Endothelial cell (in vitro differentiated cells): ENCODE data around the gene LRRC8B. TPM values are rescaled to one million over a fixed set of nuclear protein-coding genes. Genes with fewer than 3 reads are reported as not detected.
"Not testable (repeated sequence)": the region's sequence is repeated elsewhere in the genome, so short reads cannot be mapped to it uniquely, and the experiment has no call there.

Experiments used
- DNase-seq: peaks from one replicate; pipeline ENCODE4 v3.0.0; 2021; ENCODE audit warnings: low spot score
- H3K27ac Mint-ChIP-seq: one replicate; pipeline ENCODE4 v1.8.0; 2021; ENCODE audit warnings: mixed read lengths, inconsistent platforms; ENCODE audit not compliant: unreplicated experiment
- H3K27me3 Mint-ChIP-seq: one replicate; pipeline ENCODE4 v1.8.0; 2021; ENCODE audit warnings: mild to moderate bottlenecking, moderate library complexity, mixed read lengths, inconsistent platforms; ENCODE audit not compliant: unreplicated experiment
- H3K36me3 Mint-ChIP-seq: one replicate; pipeline ENCODE4 v1.8.0; 2021; ENCODE audit warnings: mild to moderate bottlenecking, low read depth, mixed read lengths, inconsistent platforms; ENCODE audit not compliant: unreplicated experiment
- H3K4me1 Mint-ChIP-seq: one replicate; pipeline ENCODE4 v1.8.0; 2021; ENCODE audit warnings: mild to moderate bottlenecking, mixed read lengths, inconsistent platforms; ENCODE audit not compliant: unreplicated experiment
- H3K4me3 Mint-ChIP-seq: one replicate; pipeline ENCODE4 v1.8.0; 2021; ENCODE audit warnings: mild to moderate bottlenecking, mixed read lengths, inconsistent platforms; ENCODE audit not compliant: unreplicated experiment
- H3K9me3 Mint-ChIP-seq: one replicate; pipeline ENCODE4 v1.8.0; 2021; ENCODE audit warnings: mixed read lengths, inconsistent platforms; ENCODE audit not compliant: unreplicated experiment
- total RNA-seq: library from RNA; stranded (reverse); fragmentation: NEBNext Ultra II Directional; extraction: Animal tissue kit (Norgen Biotek cat#: 25700); gene quantifications from one replicate; pipeline ENCODE4 v1.2.1, GENCODE V29; 2021; ENCODE audit not compliant: unreplicated experiment
- TF ChIP-seq, protein P1 (sequence below): fragments of 200-600 bp; sonication (generic); IDR thresholded peaks from one replicate; pipeline ENCODE4 v1.5.0; 2021; ENCODE audit warnings: antibody characterized with exemption; ENCODE audit not compliant: unreplicated experiment

The LRRC8B gene
- total RNA-seq, 1 donor from 2014 or later, result 14.5 TPM

DNA sequence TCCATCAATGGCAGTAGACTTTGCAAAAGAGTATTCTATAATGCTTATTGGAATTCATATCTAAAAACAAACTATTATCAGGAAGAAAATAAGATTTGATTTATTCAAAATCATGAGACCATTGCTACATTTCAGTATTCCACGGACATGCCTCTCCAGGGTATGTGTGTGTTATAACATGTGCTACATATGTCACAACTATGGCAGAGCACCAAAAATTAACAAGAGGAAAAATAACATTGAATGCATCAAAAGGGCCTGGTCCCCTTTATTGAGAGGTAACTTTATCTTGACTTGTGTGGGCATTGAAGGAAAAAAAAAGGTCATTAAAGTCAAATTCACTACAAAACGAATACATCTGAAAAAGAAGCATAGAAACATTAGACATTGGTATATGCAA lies 22.6 kb upstream of the LRRC8B start:
- Mint-ChIP-seq H3K27ac (no peak overlapping the region), H3K4me1 (no peaks in the 10 kb centered on the region), H3K9me3 (no peaks in the 10 kb centered on the region), H3K4me3 (no peak overlapping the region), H3K27me3 (no peaks in the 10 kb centered on the region), H3K36me3 (no peaks in the 10 kb centered on the region)
- DNase-seq, result no peak
- TF ChIP-seq, protein P1, sequence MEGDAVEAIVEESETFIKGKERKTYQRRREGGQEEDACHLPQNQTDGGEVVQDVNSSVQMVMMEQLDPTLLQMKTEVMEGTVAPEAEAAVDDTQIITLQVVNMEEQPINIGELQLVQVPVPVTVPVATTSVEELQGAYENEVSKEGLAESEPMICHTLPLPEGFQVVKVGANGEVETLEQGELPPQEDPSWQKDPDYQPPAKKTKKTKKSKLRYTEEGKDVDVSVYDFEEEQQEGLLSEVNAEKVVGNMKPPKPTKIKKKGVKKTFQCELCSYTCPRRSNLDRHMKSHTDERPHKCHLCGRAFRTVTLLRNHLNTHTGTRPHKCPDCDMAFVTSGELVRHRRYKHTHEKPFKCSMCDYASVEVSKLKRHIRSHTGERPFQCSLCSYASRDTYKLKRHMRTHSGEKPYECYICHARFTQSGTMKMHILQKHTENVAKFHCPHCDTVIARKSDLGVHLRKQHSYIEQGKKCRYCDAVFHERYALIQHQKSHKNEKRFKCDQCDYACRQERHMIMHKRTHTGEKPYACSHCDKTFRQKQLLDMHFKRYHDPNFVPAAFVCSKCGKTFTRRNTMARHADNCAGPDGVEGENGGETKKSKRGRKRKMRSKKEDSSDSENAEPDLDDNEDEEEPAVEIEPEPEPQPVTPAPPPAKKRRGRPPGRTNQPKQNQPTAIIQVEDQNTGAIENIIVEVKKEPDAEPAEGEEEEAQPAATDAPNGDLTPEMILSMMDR, result no peak

DNA sequence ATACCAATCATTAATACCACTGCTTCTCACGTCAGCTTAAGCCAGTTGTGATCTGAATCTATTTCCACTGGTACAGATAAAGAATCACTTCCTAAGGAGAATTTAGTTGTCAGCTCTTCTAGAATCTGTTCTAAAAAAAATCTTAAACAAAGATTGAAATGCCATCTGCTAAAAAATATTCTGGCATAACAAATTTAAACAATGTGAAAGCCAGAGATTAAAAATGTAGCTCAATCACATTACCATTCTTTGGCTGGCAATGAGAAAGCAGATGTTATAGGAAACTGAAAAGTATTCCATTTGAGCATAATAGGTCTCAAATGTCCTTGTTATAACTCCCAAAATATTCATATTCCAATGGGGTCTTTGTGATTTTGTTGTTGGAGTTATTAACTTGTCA lies 21.7 kb upstream of the LRRC8B start:
- Mint-ChIP-seq H3K9me3 (no peaks in the 10 kb centered on the region), H3K4me1 (no peaks in the 10 kb centered on the region), H3K4me3 (no peak overlapping the region), H3K27ac (no peak overlapping the region), H3K36me3 (no peaks in the 10 kb centered on the region), H3K27me3 (no peaks in the 10 kb centered on the region)
- TF ChIP-seq, protein P1, result no peak
- no peak for DNase-seq

DNA sequence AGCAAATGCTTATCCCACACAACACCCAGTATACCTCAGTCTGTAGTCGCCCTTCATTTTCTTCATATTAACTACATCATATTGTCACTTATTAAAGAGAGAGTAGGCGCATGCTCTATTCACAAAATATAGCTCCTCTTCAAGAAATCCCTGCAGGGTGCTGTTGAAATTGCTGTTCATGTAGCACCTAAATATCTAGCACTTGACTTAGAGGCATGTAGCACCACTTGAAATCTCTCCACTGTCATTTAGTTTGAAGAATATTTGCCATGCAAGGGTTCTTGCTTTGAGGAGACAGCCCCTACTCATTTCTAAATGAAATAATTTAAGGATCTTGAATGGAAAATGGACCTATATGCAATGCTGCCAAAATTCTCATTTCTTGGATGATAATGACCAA lies 20.9 kb upstream of the LRRC8B start:
- no peak for DNase-seq
- Mint-ChIP-seq H3K4me1 (no peaks in the 10 kb centered on the region), H3K27me3 (peaks cover 3% of the 10 kb centered on the region), H3K4me3 (no peak overlapping the region), H3K9me3 (no peaks in the 10 kb centered on the region), H3K36me3 (peaks cover 4% of the 10 kb centered on the region), H3K27ac (no peak overlapping the region)
- TF ChIP-seq, protein P1, result no peak

DNA sequence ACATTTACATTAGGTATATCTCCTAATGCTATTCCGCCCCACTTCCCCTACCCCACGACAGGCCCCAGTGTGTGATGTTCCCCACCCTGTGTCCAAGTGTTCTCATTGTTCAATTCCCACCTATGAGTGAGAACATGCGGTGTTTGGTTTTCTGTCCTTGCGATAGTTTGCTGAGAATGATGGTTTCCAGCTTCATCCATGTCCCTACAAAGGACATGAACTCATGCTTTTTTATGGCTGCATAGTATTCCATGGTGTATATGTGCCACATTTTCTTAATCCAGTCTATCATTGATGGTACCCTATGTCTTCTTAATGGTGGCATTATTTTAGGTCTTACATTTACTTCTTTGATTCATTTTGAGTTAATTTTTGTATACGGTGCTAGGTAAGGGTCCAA lies 14.6 kb upstream of the LRRC8B start:
- not testable (repeated sequence) for H3K27ac Mint-ChIP-seq, DNase-seq, H3K4me1 Mint-ChIP-seq, H3K36me3 Mint-ChIP-seq, H3K4me3 Mint-ChIP-seq, H3K27me3 Mint-ChIP-seq, H3K9me3 Mint-ChIP-seq

DNA sequence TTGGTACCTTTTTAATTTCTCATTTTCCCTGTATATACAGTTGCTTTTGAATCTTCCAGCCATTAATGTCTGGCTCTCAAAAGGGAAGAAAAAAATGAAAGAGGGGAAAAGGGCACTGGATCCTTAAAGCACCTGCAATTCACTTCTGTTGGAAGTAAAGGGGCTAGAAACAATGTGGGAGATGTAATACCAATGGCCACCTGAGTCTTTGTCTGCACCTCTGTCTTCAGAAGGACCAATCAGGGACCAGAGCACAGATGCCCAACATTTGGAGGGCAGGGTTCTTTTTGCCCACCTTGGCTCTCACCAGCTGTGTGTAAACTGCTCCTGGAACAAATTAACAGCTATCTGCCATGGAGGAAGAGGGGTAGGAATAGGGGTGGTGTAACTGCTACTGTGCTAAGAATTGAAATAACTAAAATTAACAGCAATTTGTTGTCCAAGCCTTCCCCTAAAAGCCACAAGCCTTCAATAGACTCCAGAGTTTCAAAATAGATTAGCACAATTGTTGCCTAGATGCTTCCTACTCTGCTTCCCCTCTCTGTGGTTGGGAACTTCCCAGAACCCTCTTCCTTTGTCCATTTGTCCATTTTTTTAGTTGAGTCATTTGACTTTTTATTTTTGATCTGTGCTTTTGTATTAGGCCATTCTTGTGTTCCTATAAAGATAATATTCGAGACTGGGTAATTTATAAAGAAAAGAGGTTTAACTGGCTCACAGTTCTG lies 11.5 kb upstream of the LRRC8B start:
- no peak for DNase-seq
- no peak overlapping the region for H3K27ac Mint-ChIP-seq
- TF ChIP-seq, protein P1, result no peak
- H3K36me3 Mint-ChIP-seq, result peaks cover 2% of the 10 kb centered on the region
- peaks cover 8% of the 10 kb centered on the region for H3K4me1 Mint-ChIP-seq
- H3K27me3 Mint-ChIP-seq, result peaks cover 3% of the 10 kb centered on the region
- H3K4me3 Mint-ChIP-seq, result no peak overlapping the region
- H3K9me3 Mint-ChIP-seq, result no peaks in the 10 kb centered on the region
